ENCODE results near the gene BHLHA15.

BHLHA15 gene

DNA sequence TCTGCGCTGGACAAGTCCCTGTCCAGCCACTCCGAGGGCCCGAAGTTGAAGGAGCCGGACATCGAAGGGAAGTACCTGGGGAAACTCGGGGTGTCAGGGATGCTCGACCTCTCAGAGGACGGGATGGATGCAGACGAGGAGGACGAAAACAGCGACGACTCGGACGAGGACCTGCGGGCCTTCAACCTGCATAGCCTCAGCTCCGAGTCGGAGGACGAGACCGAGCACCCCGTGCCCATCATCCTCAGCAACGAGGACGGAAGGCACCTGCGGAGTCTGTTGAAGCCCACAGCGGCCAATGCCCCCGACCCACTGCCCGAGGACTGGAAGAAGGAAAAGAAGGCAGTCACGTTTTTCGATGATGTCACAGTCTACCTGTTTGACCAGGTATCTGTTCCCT lies 17.1 kb upstream of the BHLHA15 start:
- TF ChIP-seq, protein P1, sequence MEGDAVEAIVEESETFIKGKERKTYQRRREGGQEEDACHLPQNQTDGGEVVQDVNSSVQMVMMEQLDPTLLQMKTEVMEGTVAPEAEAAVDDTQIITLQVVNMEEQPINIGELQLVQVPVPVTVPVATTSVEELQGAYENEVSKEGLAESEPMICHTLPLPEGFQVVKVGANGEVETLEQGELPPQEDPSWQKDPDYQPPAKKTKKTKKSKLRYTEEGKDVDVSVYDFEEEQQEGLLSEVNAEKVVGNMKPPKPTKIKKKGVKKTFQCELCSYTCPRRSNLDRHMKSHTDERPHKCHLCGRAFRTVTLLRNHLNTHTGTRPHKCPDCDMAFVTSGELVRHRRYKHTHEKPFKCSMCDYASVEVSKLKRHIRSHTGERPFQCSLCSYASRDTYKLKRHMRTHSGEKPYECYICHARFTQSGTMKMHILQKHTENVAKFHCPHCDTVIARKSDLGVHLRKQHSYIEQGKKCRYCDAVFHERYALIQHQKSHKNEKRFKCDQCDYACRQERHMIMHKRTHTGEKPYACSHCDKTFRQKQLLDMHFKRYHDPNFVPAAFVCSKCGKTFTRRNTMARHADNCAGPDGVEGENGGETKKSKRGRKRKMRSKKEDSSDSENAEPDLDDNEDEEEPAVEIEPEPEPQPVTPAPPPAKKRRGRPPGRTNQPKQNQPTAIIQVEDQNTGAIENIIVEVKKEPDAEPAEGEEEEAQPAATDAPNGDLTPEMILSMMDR (conservative IDR thresholded peaks at IDR 0.05; ENCODE audit: low read depth, low read length): no peak
- H3K4me3 ChIP-seq (ENCODE audit: low read depth, low read length): no peak overlapping the region
- DNase-seq (ENCODE audit: low read depth): no peak

DNA sequence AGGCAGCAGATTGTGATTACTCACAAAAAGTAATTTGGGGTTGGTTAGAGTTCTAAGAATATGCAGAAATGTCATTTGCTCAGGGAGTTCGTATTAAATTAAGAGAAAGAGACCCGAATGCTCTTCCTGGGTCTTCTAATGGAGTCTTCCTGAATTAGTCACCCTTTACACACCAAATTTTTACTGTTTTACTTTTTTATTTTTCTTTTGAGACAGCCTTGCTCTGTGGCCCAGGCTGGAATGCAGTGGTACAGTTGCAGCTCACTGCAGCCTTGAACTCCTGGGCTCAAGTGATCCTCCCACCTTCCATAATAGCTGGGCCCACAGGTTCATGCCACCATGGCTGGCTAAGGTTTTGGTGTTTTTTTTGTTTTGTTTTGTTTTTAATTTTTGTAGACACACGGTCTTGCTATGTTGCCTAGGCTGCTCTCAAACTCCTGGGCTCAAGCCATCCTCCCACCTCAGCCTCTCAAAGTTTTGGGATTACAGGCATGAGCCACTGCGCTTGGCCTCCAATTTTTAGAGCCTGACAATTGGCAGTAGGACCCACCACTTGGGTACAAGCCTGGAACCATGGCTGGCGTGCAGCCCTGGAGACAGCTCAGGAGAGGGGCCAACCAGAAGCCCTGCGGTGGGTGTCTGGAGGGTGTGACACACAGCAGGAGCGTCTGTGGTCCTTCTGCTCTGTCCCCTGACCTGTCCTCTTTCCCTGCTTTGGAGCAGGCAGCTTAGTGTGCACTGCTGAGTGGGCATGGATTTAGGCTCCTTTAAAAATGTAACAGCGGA lies 16.4 kb upstream of the BHLHA15 start:
- DNase-seq (ENCODE audit: low read depth): peak; percentile 22
- TF ChIP-seq, protein P1 (conservative IDR thresholded peaks at IDR 0.05; ENCODE audit: low read depth, low read length): no peak

DNA sequence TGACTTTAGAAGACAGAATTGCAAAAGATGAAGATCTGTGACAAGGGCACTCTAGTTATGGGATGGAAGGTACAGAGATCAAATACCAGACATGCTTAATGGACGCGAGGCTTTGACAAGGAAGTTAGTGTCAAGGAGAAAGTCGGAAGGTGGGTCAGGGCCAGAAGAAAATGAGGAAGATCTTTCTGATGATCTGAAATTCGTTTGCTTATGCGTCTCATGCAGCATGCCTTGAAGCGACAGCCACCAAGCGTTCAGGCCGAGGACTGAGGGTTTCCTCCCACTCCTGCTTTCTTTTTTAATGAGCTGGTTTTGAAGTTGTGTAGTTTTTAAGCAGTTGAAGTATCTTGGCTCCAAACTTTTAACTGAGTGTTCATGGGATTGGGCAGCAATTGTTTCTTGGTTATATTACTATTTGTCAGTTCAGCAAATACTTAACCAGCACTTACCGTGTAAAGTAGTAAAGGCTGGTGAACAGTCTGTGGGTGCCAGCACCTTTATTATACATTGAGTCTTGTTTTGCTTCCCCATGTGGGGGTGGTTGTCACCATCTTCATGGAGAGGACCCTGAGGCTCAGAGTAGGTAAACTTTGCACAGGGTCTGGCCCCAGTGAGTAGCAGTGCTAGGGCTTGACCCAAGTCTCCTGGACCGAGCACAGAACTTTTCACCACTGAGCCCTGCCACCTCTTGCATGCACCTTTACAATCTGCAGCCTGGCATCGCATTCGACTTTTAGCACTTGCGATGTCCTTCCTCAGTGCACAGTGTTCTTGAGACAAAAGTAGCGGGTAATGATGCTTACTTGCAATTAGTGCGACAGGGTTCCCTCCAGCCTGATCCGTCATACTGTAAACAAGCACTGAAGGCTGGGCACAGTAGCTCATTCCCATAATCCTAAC lies 14.3 kb upstream of the BHLHA15 start:
- TF ChIP-seq, protein P1 (conservative IDR thresholded peaks at IDR 0.05; ENCODE audit: low read depth, low read length): no peak
- H3K4me3 ChIP-seq (ENCODE audit: low read depth, low read length): no peak overlapping the region
- no peak for DNase-seq (ENCODE audit: low read depth)

More for the DNA sequence above, 16.4 kb upstream of the BHLHA15 start:
- no peak overlapping the region for H3K4me3 ChIP-seq (ENCODE audit: low read depth, low read length)

DNA sequence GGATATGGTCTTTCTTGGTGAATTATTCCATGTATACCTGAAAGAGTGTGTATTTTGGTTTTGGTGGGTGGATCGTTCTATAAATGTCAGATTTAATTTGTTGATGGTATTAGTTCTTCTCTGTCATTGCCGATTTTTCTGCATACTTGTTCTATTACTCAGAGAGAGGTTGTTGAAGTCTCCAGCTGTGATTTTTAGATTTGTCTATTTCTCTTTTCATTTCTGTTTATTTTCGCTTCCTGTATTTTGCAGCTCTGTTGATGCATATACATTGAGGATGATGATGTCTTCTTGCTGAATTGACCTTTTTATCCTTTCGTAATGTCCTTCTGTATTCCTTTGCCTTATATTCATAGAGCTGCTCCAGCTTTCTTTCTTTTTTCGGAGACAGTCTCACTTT lies 12.1 kb upstream of the BHLHA15 start:
- DNase-seq (ENCODE audit: low read depth): peak; percentile 67
- TF ChIP-seq, protein P1 (conservative IDR thresholded peaks at IDR 0.05; ENCODE audit: low read depth, low read length): no peak
- no peak overlapping the region for H3K4me3 ChIP-seq (ENCODE audit: low read depth, low read length)

DNA sequence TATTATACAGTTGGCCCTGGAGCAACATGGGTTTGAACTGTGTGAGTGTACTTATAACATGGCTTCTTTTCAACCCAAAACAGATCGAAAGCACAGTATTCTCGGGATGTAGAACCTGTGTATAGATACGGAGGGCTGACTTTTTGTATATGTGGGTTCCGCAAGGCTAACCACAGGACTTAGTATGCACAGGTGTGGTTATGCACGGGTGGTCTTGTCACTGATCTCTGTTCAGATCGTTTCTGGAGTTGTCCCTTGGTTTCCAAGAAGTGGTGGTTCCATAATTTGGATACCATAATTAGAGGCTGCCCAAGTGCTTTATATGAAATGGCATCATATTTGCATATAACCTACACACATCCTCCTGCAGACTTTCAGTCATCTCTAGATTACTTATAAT lies 10.9 kb upstream of the BHLHA15 start:
- DNase-seq (ENCODE audit: low read depth): no peak
- no peak overlapping the region for H3K4me3 ChIP-seq (ENCODE audit: low read depth, low read length)
- TF ChIP-seq, protein P1 (conservative IDR thresholded peaks at IDR 0.05; ENCODE audit: low read depth, low read length): no peak

DNA sequence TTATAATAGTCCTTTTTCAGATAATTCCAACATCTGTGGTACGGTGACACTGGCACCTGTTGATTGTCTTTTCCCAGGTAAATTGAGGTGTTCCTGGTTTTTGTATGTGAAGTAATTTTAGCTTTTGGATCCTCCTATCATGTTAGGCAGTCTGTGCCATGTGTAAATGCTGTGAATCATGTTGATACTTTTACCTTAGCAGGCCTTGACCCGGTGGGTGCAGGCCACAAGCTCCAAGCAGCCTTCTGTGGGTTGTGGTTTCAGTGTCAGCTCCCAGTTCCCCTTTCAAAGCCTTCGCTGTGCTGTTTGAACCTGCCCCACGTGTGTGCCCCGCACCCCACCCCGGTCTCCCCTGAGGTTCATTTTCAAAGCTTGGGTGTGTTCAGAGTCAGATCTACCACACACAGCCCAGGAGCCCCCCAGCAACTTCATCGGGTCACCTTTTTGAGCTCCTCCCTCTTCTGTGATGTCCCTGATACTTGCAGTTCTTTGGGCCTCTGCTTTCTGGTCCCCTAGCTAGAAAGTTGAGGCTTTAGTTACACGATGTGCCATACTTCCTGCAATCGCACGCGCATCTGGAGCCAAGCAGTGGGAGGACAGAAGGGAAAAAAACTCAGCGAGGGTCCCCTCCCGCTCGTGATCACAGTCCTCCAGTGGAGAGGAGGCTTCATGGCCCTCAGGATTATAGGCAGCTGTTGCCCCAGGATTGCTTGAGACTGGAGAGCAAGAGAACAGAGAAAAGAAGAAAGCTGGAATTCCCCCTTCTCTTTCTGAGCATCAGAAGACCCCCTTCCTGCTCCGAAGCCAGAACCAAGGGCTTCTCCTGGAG lies 8.7 kb upstream of the BHLHA15 start:
- TF ChIP-seq, protein P1 (conservative IDR thresholded peaks at IDR 0.05; ENCODE audit: low read depth, low read length): no peak
- peak; percentile 26 for DNase-seq (ENCODE audit: low read depth)
- H3K4me3 ChIP-seq (ENCODE audit: low read depth, low read length): no peak overlapping the region

Measured in choroid plexus epithelial cell (primary cell).